Measurements from ENCODE around the gene SHKBP1.

SHKBP1 gene

GRCh38 chr19:40609561-40610395, 33.1 kb downstream of the SHKBP1 start:
- DNase-seq, result peak; percentile 84
- in situ Hi-C loops (cut with HindIII; ENCODE audit: low pct_ligation_motif_present, low pct_unique_long_range_greater_than_20kb, low sequenced_read_pairs), result no loop called here

GRCh38 chr19:40610396-40611064, 33.9 kb downstream of the SHKBP1 start:
- DNase-seq, result no peak
- in situ Hi-C loops (cut with HindIII; ENCODE audit: low pct_ligation_motif_present, low pct_unique_long_range_greater_than_20kb, low sequenced_read_pairs), result no loop called here

- in situ Hi-C loops (cut with HindIII; ENCODE audit: low pct_ligation_motif_present, low pct_unique_long_range_greater_than_20kb, low sequenced_read_pairs), result no loop called here
- no peak for DNase-seq
Observed at GRCh38 chr19:40611096-40611495, 34.4 kb downstream of the SHKBP1 start.

- in situ Hi-C loops (cut with HindIII; ENCODE audit: low pct_ligation_motif_present, low pct_unique_long_range_greater_than_20kb, low sequenced_read_pairs), result no loop called here
- no peak for DNase-seq
Observed at GRCh38 chr19:40611900-40612698, 35.4 kb downstream of the SHKBP1 start.

GRCh38 chr19:40612831-40613689, 36.4 kb downstream of the SHKBP1 start:
- in situ Hi-C loops (cut with HindIII; ENCODE audit: low pct_ligation_motif_present, low pct_unique_long_range_greater_than_20kb, low sequenced_read_pairs), result no loop called here
- DNase-seq, result no peak

GRCh38 chr19:40613690-40614621, 37.3 kb downstream of the SHKBP1 start:
- in situ Hi-C loops (cut with HindIII; ENCODE audit: low pct_ligation_motif_present, low pct_unique_long_range_greater_than_20kb, low sequenced_read_pairs), result no loop called here
- no peak for DNase-seq

GRCh38 chr19:40614622-40615411, 38.1 kb downstream of the SHKBP1 start:
- DNase-seq, result no peak

GRCh38 chr19:40616178-40616577, 39.5 kb downstream of the SHKBP1 start:
- in situ Hi-C loops (cut with HindIII; ENCODE audit: low pct_ligation_motif_present, low pct_unique_long_range_greater_than_20kb, low sequenced_read_pairs), result no loop called here
- no peak for DNase-seq

More at GRCh38 chr19:40614622-40615411, 38.1 kb downstream of the SHKBP1 start:
- in situ Hi-C loops (cut with HindIII; ENCODE audit: low pct_ligation_motif_present, low pct_unique_long_range_greater_than_20kb, low sequenced_read_pairs), result no loop called here

- no peak for DNase-seq
- in situ Hi-C loops (cut with HindIII; ENCODE audit: low pct_ligation_motif_present, low pct_unique_long_range_greater_than_20kb, low sequenced_read_pairs), result no loop called here
Observed at GRCh38 chr19:40616941-40617340, 40.3 kb downstream of the SHKBP1 start.

GRCh38 chr19:40617961-40618360, 41.3 kb downstream of the SHKBP1 start:
- no peak for DNase-seq
- in situ Hi-C loops (cut with HindIII; ENCODE audit: low pct_ligation_motif_present, low pct_unique_long_range_greater_than_20kb, low sequenced_read_pairs), result no loop called here

- in situ Hi-C loops (cut with HindIII; ENCODE audit: low pct_ligation_motif_present, low pct_unique_long_range_greater_than_20kb, low sequenced_read_pairs), result no loop called here
Observed at GRCh38 chr19:40619333-40620160, 42.9 kb downstream of the SHKBP1 start.

GRCh38 chr19:40620161-40620485, 43.5 kb downstream of the SHKBP1 start:
- in situ Hi-C loops (cut with HindIII; ENCODE audit: low pct_ligation_motif_present, low pct_unique_long_range_greater_than_20kb, low sequenced_read_pairs), result no loop called here

More at GRCh38 chr19:40619333-40620160, 42.9 kb downstream of the SHKBP1 start:
- no peak for DNase-seq

GRCh38 chr19:40621283-40621682, 44.6 kb downstream of the SHKBP1 start:
- DNase-seq, result no peak
- in situ Hi-C loops (cut with HindIII; ENCODE audit: low pct_ligation_motif_present, low pct_unique_long_range_greater_than_20kb, low sequenced_read_pairs), result no loop called here

More at GRCh38 chr19:40620161-40620485, 43.5 kb downstream of the SHKBP1 start:
- DNase-seq, result no peak

- in situ Hi-C loops (cut with HindIII; ENCODE audit: low pct_ligation_motif_present, low pct_unique_long_range_greater_than_20kb, low sequenced_read_pairs), result no loop called here
Observed at GRCh38 chr19:40621966-40622772, 45.5 kb downstream of the SHKBP1 start.

GRCh38 chr19:40622773-40623075, 46.1 kb downstream of the SHKBP1 start:
- in situ Hi-C loops (cut with HindIII; ENCODE audit: low pct_ligation_motif_present, low pct_unique_long_range_greater_than_20kb, low sequenced_read_pairs), result no loop called here
- no peak for DNase-seq

More at GRCh38 chr19:40621966-40622772, 45.5 kb downstream of the SHKBP1 start:
- DNase-seq, result no peak

Measured in ACHN (cell line).